PC-9 (cell line): Measurements from ENCODE around the gene BCAS3. TPM values are rescaled to one million over a fixed set of nuclear protein-coding genes. Genes with fewer than 3 reads are reported as not detected.

Source experiments
- BruUV-seq: library from RNA; stranded (reverse); fragments of 400-500 nt; replicated peaks from 2 replicates; lab custom pipeline; 2021; lab: Mats Ljungman, UMichigan
- CTCF ChIA-PET: fragments of 300-600 bp; sonication (Branson Sonifier 250); formaldehyde crosslinking; loops from one replicate; lab custom pipeline; 2022; ENCODE audit warnings: antibody characterized with exemption; lab: Charles Lee
- POLR2A ChIA-PET: fragments of 300-600 bp; sonication (Branson Sonifier 250); formaldehyde crosslinking; loops from one replicate; lab custom pipeline; 2022; ENCODE audit warnings: antibody characterized with exemption; ENCODE audit not compliant: unreplicated experiment; lab: Charles Lee
- DNase-seq, 2 experiments: peaks; one replicate each; pipeline versions ENCODE4 v3.0.0 to v3.0.0-alpha.2; 2015 to 2022; ENCODE audit warnings: mixed read lengths in 1 of 2
- H2AFZ ChIP-seq: fragments of 200-600 bp; sonication (generic); 2 replicates; pipeline ENCODE4 v1.8.1; 2017; ENCODE audit warnings: antibody characterized with exemption
- H3F3A ChIP-seq: fragments of 200-600 bp; sonication (generic); 2 replicates; pipeline ENCODE4 v1.8.1; 2017; ENCODE audit warnings: antibody characterized with exemption, mild to moderate bottlenecking, low read depth; ENCODE audit not compliant: insufficient read depth
- H3K27ac ChIP-seq: fragments of 200-600 bp; sonication (generic); 2 replicates; pipeline ENCODE4 v1.6.1; 2016; ENCODE audit warnings: mixed run types
- H3K27me3 ChIP-seq: fragments of 200-600 bp; sonication (generic); 2 replicates; pipeline ENCODE4 v1.6.1; 2016; ENCODE audit warnings: low read depth, mixed run types; ENCODE audit not compliant: insufficient read depth
- H3K36me3 ChIP-seq: fragments of 200-600 bp; sonication (generic); 2 replicates; pipeline ENCODE4 v1.6.1; 2016; ENCODE audit warnings: low read depth, mixed run types
- H3K4me1 ChIP-seq: fragments of 200-600 bp; sonication (generic); replicated peaks from 2 replicates; pipeline ENCODE4 v1.6.1; 2016; ENCODE audit warnings: mixed run types; ENCODE audit not compliant: insufficient read depth
- H3K4me2 ChIP-seq: fragments of 200-600 bp; sonication (generic); 2 replicates; pipeline ENCODE4 v1.6.1; 2017; ENCODE audit warnings: mixed run types
- H3K4me3 ChIP-seq: fragments of 200-600 bp; sonication (generic); 2 replicates; pipeline ENCODE4 v1.6.1; 2016; ENCODE audit warnings: mixed run types
- H3K79me2 ChIP-seq: fragments of 200-600 bp; sonication (generic); 2 replicates; pipeline ENCODE4 v1.6.1; 2017; ENCODE audit warnings: low read depth, mixed run types
- H3K9me2 ChIP-seq: fragments of 200-600 bp; sonication (generic); 2 replicates; pipeline ENCODE4 v1.8.1; 2017; ENCODE audit warnings: mild to moderate bottlenecking; ENCODE audit not compliant: insufficient read depth
- H3K9me3 ChIP-seq: fragments of 200-600 bp; sonication (generic); 2 replicates; pipeline ENCODE4 v1.8.1; 2016; ENCODE audit warnings: low read depth; ENCODE audit not compliant: insufficient read depth
- H4K20me1 ChIP-seq: fragments of 200-600 bp; sonication (generic); 2 replicates; pipeline ENCODE4 v1.8.1; 2017; ENCODE audit not compliant: insufficient read depth
- EZH2 ChIP-seq: fragments of 200-600 bp; sonication (generic); IDR thresholded peaks from 2 replicates; pipeline ENCODE4 v1.8.0; 2017; ENCODE audit warnings: antibody characterized with exemption, low read depth
- intact Hi-C: fragments of 100-400 bp; cut with micrococcal nuclease; formaldehyde crosslinking; loops from one replicate; pipeline ENCODE4 v1.10.0; 2022; ENCODE audit not compliant: unreplicated experiment
- total RNA-seq: library from RNA; stranded (reverse); gene quantifications from 2 replicates; pipeline ENCODE4 v1.2.3, GENCODE V29; 2021
- TF ChIP-seq, protein P1 (sequence below): fragments of 200-600 bp; sonication (generic); conservative IDR thresholded peaks from 2 replicates; pipeline ENCODE4 v1.6.1; 2017; ENCODE audit warnings: mixed run types, antibody characterized with exemption, mild to moderate bottlenecking, moderate library complexity

BCAS3 gene
- total RNA-seq, 1 experiment from 2014 or later = 26.0 TPM

DNA sequence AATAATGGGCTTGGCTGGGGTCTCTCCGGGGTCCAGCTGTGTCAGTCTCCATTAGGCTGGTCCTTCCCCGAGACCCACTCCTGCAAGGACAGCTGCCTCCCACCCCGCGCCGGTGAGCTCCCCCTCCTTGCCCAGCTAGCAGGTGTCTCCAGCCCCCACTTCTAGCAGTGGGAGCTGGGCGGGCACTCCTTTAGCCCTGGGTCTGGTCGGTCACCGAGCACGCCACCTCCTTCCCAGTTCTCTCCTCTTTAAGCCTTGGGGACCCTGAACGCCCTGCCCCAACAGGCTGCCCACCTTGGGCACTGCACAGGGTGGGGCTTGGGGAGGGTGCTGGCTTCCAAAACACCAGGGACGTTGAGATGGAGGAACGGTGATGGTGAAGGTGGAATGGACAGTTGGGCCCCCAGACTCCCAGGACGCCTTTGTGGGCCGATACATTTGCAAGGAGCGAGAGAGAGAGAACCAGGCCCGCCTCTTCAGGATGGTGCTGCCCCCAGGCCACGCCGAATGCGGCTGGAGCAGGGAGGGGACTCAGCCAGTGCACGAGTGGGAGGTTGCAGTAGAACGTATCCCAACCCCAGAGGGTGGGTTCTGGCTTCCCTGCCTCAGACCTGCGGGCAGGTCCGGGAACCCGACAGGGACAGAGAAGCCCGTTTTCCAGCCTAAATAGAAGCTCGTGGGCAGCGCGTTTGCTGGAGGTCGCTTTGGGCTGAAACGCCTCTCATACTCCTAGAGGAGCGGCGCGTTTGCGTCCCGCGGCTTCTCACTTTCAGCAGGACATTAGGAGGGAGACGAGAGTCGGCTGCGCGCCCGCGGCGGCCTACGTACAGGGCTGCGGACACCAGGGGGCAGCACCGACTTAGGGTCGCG lies 732.7 kb downstream of the BCAS3 start:
- Histone ChIP-seq H3K4me3 (peak overlapping the region; percentile 92; the same call in 1 of the 2 replicates), H3K9me3 (no peaks in the 10 kb centered on the region), H3F3A (no peaks in the 10 kb centered on the region), H3K4me1 (0 out of 2 replicates have a peak, but pooled peaks cover 6% of the 10 kb centered on the region), H3K4me2 (peak overlapping the region; percentile 93), H2AFZ (0 out of 2 replicates have a peak overlapping the region, but pooled peaks have one; percentile 27), H3K36me3 (no peaks in the 10 kb centered on the region), H3K9me2 (no peaks in the 10 kb centered on the region), H3K27me3 (no peaks in the 10 kb centered on the region), H4K20me1 (no peaks in the 10 kb centered on the region), H3K27ac (no peak overlapping the region), H3K79me2 (no peaks in the 10 kb centered on the region)
- TF ChIP-seq, protein P1, sequence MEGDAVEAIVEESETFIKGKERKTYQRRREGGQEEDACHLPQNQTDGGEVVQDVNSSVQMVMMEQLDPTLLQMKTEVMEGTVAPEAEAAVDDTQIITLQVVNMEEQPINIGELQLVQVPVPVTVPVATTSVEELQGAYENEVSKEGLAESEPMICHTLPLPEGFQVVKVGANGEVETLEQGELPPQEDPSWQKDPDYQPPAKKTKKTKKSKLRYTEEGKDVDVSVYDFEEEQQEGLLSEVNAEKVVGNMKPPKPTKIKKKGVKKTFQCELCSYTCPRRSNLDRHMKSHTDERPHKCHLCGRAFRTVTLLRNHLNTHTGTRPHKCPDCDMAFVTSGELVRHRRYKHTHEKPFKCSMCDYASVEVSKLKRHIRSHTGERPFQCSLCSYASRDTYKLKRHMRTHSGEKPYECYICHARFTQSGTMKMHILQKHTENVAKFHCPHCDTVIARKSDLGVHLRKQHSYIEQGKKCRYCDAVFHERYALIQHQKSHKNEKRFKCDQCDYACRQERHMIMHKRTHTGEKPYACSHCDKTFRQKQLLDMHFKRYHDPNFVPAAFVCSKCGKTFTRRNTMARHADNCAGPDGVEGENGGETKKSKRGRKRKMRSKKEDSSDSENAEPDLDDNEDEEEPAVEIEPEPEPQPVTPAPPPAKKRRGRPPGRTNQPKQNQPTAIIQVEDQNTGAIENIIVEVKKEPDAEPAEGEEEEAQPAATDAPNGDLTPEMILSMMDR = peak; percentile 29
- no peak for TF ChIP-seq EZH2
- POLR2A ChIA-PET = no interaction called here
- BruUV-seq = no TSS peak
- peak in 1 of 2 experiments; percentile 86 for DNase-seq
- intact Hi-C loops = loop anchor here (2.0 to 5.0 kb wide), 4 partner anchors 227 to 698 kb away; no protein-coding TSS in a partner anchor
- CTCF ChIA-PET = interaction anchor here (0.6 to 1.1 kb wide), 2 partner anchors 666 to 689 kb away, joined by 3 read pairs; no protein-coding TSS in a partner anchor

DNA sequence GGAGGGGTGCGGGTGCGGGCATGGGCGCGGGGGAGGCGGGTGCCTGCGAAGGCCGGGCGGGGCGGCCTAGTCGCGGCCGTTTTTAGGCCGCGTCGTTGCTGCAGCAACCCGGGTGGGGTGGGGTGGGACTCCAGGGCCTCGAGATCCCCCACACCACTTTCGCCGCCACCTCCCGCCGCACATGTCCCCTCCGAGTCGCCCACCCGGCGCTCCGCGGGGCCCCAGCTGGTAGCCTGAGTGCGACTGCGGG lies 733.3 kb downstream of the BCAS3 start:
- Histone ChIP-seq H3K79me2 (no peaks in the 10 kb centered on the region), H2AFZ (0 out of 2 replicates have a peak overlapping the region, but pooled peaks have one; percentile 27), H3F3A (no peaks in the 10 kb centered on the region), H3K9me2 (no peaks in the 10 kb centered on the region), H3K4me1 (0 out of 2 replicates have a peak, but pooled peaks cover 6% of the 10 kb centered on the region), H3K9me3 (no peaks in the 10 kb centered on the region), H3K4me2 (peak overlapping the region; percentile 93), H3K36me3 (no peaks in the 10 kb centered on the region), H3K27me3 (no peaks in the 10 kb centered on the region), H3K27ac (no peak overlapping the region), H4K20me1 (no peaks in the 10 kb centered on the region), H3K4me3 (peak overlapping the region; percentile 92)
- no TSS peak for BruUV-seq
- ChIA-PET POLR2A (no interaction called here), CTCF (interaction anchor here (1.1 kb wide), 1 partner anchor 666 kb away, joined by 3 read pairs; no protein-coding TSS in a partner anchor)
- TF ChIP-seq EZH2 = no peak
- TF ChIP-seq, protein P1 = no peak
- DNase-seq = no peak
- intact Hi-C loops = loop anchor here (2.0 to 5.0 kb wide), 4 partner anchors 226 to 698 kb away; no protein-coding TSS in a partner anchor

DNA sequence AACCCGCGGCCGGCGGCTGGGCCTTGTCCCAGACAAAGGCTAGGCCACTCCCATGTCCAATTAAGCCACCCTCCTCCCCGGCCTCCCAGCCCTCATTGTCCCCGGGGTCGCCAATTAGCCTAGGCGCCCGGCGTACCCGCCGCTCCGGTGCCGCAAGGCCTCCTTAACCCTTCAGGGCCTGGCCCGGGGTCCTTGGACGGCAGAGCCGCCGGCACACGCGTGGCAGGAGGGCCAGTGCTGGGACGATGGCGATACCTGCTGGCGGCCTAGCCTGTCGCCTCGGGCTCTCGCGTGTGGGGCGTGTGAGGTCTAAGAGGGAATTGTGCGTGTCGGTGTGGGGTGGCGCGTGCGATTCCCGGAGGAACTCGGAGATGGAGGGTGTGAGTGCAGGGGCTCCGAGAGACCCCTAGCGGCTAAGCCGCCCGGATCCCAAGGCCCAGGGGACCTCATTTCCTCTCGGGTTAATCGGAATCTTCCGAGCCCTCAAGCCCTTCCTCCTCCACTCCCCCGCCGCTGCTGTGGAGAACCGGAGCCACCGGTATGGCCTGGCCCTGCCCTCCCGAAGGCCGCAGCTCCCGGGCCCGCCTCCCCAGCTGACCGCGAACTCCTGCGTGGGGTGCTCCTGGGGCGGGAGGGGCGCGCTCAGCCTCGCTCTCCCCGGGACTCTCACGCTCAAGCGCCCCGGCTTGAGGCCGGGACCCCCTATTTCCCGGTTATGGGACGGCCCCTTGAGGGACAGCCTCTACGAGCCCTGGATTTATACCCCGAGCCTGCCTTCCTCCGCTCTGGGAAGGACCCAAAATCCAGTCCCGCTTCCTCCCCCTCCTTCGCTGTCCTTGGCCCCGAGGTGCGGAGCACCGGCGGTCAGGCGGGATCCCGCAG lies 733.9 kb downstream of the BCAS3 start:
- H3K9me2 ChIP-seq = no peaks in the 10 kb centered on the region
- peak overlapping the region; percentile 93 for H3K4me2 ChIP-seq
- TF ChIP-seq, protein P1 = 0 out of 2 replicates have a peak, but pooled peaks have one; percentile 19
- no peak for TF ChIP-seq EZH2
- BruUV-seq = TSS peak; percentile 62
- H3K4me1 ChIP-seq = 0 out of 2 replicates have a peak, but pooled peaks cover 6% of the 10 kb centered on the region
- H4K20me1 ChIP-seq = no peaks in the 10 kb centered on the region
- no peaks in the 10 kb centered on the region for H3K9me3 ChIP-seq
- H3K79me2 ChIP-seq = no peaks in the 10 kb centered on the region
- no peaks in the 10 kb centered on the region for H3F3A ChIP-seq
- H3K27ac ChIP-seq = peak overlapping the region; percentile 27
- H3K27me3 ChIP-seq = no peaks in the 10 kb centered on the region
- peak overlapping the region; percentile 99 for H2AFZ ChIP-seq
- H3K4me3 ChIP-seq = peak overlapping the region; percentile 92
- CTCF ChIA-PET = interaction anchor here (0.6 to 1.9 kb wide), 11 partner anchors 156 to 817 kb away, joined by 3 to 7 read pairs (median 3); partner anchors contain the start of gene BCAS3
- POLR2A ChIA-PET = interaction anchor here (0.6 to 0.7 kb wide), 4 partner anchors 157 to 654 kb away, joined by 3 to 8 read pairs (median 4); no protein-coding TSS in a partner anchor
- intact Hi-C loops = loop anchor here (1.0 to 5.0 kb wide), 6 partner anchors 164 to 697 kb away; no protein-coding TSS in a partner anchor
- no peaks in the 10 kb centered on the region for H3K36me3 ChIP-seq
- peak; percentile 52 to 79 for DNase-seq
